Activated naive CD4-positive, alpha-beta T cell treated with anti-CD3 and anti-CD28 coated beads for 36 hours (primary cell): Measurements from ENCODE around the gene SQSTM1. TPM values are rescaled to one million over a fixed set of nuclear protein-coding genes. Genes with fewer than 3 reads are reported as not detected.

Experiments used
- CTCF ChIA-PET: fragments of 350-600 bp; sonication (Branson Sonifier 250); formaldehyde crosslinking; loops from one replicate; lab custom pipeline; 2021; ENCODE audit warnings: antibody characterized with exemption; lab: Charles Lee
- DNase-seq: peaks from one replicate; pipeline ENCODE4 v3.0.0-alpha.2; 2020
- H3K27ac Mint-ChIP-seq: one replicate; pipeline ENCODE4 v1.8.0; 2021; ENCODE audit warnings: mild to moderate bottlenecking, mixed read lengths
- H3K27me3 Mint-ChIP-seq: one replicate; pipeline ENCODE4 v1.8.0; 2021; ENCODE audit warnings: low read depth, mixed read lengths
- H3K36me3 Mint-ChIP-seq: one replicate; pipeline ENCODE4 v1.8.0; 2021; ENCODE audit warnings: low read depth, mixed read lengths
- H3K4me1 Mint-ChIP-seq: one replicate; pipeline ENCODE4 v1.8.0; 2021; ENCODE audit warnings: low read depth, mixed read lengths
- H3K4me3 Mint-ChIP-seq: one replicate; pipeline ENCODE4 v1.8.0; 2021; ENCODE audit warnings: mild to moderate bottlenecking, moderate library complexity, mixed read lengths
- H3K9me3 Mint-ChIP-seq: one replicate; pipeline ENCODE4 v1.8.0; 2021; ENCODE audit warnings: mixed read lengths
- intact Hi-C: fragments of 100-400 bp; cut with micrococcal nuclease; formaldehyde crosslinking; loops from one replicate; pipeline ENCODE4 v1.15.1; 2023
- total RNA-seq, 2 experiments: library from RNA; stranded (reverse); gene quantifications; one replicate each; pipeline ENCODE4 v1.2.3, GENCODE V29; 2021

SQSTM1 gene
- total RNA-seq, 2 experiments from 2014 or later: 109 to 114 TPM

DNA sequence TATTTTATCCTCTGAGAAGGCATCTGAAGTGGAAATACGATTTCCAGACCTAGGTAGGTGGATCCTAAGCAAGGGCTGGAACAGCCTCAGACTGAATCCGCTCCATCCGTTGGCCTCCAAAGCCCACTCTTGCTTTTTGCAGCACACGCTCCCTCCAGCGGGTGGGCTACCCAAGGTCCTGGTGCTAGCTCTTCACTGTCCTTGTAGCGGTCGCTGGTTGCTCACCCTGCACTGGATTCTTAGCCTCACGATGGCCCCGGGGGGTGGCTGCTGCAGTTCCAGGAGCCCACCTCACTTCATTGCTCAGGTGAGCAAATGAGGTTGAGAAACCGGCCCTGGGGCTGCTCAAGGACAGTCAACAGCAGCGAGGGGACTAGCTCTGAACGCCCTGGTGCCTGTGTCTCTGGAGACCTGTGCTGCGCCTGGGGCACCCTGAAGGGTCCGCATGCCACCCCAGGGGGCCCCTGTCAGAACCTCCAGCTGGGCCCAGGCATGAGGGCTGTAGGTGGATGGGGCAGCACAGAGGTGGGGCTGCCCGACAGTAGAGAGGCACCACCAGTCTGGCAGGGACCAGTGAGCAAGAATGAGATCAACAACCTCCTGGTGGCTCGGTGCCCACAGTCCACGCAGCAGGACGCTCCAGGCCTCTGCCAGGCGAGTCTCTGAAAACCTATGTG, 18.4 kb upstream of the SQSTM1 start:
- Mint-ChIP-seq H3K4me3 (no peak overlapping the region), H3K27ac (no peak overlapping the region), H3K27me3 (no peaks in the 10 kb centered on the region), H3K36me3 (peaks cover 6% of the 10 kb centered on the region), H3K9me3 (no peaks in the 10 kb centered on the region), H3K4me1 (peaks cover 35% of the 10 kb centered on the region)
- no peak for DNase-seq
- CTCF ChIA-PET: interaction anchor here (0.5 to 2.2 kb wide), 26 partner anchors 9 to 290 kb away, joined by 3 to 11 read pairs (median 5); partner anchors contain the start of genes LTC4S and SQSTM1
- intact Hi-C loops: loop anchor here (1.0 to 2.0 kb wide), 3 partner anchors 34 to 288 kb away; no protein-coding TSS in a partner anchor

DNA sequence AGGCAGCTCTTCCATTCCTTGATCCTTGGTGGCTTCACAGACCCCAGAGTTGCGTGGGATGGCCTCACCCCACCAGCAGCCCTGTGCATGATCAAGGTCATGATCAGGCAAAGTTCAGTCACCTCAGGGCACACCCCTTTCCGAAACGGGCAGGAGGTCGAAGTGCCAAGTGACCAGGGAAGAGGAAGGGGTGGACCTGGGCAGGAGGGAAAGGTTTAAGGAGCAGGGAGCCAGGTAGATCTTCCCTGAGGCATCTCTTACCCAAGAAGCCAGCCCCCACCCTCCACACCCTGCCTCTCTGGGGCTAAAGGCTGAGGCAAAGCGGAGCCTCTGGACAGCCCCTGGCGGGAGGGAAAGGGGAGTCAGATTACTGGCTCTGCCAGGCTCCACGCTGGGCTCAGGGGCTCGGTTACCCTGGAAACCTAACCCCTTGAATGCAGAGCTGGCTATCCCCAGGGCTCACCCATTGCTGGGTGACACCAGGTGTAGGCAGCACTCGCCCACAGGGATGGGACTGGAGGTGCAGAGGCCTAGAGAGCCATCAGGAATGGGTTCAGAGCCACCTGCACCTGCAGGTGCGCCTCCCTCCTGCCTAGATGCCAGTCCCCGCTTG, 17.6 kb upstream of the SQSTM1 start:
- intact Hi-C loops: loop anchor here (1.0 to 2.0 kb wide), 4 partner anchors 33 to 288 kb away; partner anchors contain the start of gene MRNIP
- CTCF ChIA-PET: interaction anchor here (1.1 to 2.2 kb wide), 9 partner anchors 8 to 289 kb away, joined by 3 to 9 read pairs (median 7); partner anchors contain the start of gene SQSTM1
- H3K27ac Mint-ChIP-seq: no peak overlapping the region
- H3K4me1 Mint-ChIP-seq: peaks cover 36% of the 10 kb centered on the region
- DNase-seq: no peak
- H3K9me3 Mint-ChIP-seq: no peaks in the 10 kb centered on the region
- no peaks in the 10 kb centered on the region for H3K27me3 Mint-ChIP-seq
- H3K4me3 Mint-ChIP-seq: no peak overlapping the region
- peaks cover 6% of the 10 kb centered on the region for H3K36me3 Mint-ChIP-seq

DNA sequence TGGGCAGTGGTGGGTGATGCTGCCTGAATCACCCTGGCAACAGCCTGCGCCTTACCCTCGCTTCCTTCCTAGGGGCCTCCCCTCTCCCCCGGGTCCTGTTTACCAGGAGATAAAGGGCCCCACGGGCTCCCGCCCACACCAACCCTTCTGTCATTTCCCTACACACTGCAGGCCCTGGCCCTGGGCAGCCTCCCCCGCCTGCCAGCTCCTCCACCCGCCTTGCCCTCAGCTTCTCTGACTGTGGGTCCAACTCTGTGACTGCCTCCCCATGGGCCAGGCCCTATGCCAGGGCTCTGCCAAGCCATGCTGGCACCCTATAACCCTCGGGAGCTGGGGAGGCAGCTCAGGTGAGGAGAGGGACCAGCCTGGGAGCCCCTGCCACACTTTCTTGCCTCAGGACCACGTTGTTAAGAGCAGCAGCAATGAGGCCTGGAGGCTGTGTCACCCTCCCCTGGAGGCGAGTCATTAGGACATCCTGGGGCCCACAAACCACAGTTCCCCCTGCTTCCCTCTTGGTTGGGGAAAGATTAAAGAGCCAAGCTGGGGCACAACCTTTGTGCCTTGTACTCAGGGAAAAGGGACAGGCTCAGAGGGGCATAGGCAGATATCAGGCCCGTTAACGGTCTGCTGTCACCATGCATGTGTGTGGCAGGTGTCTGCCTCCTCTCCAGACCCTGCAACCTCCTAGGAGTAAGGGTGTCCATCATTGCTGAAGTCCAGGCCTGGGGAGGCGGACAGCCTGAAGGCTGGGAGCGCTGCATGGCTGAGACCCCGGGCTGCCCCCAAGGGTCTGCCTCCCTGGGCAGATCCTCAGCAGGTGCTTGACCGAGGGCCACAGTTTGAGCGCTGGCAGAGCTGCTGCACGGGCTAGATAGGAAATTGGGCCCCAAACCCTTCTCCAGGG, 16.8 kb upstream of the SQSTM1 start:
- CTCF ChIA-PET: interaction anchor here (0.5 to 1.2 kb wide), 5 partner anchors 17 to 307 kb away, joined by 3 read pairs; partner anchors contain the start of gene SQSTM1
- Mint-ChIP-seq H3K27ac (peak overlapping the region; percentile 61), H3K27me3 (no peaks in the 10 kb centered on the region), H3K36me3 (peaks cover 6% of the 10 kb centered on the region), H3K4me3 (peak overlapping the region; percentile 84), H3K9me3 (no peaks in the 10 kb centered on the region), H3K4me1 (peaks cover 38% of the 10 kb centered on the region)
- peak; percentile 83 for DNase-seq
- intact Hi-C loops: loop anchor here (1.0 to 2.0 kb wide), 2 partner anchors 54 to 287 kb away; partner anchors contain the start of gene MRNIP

DNA sequence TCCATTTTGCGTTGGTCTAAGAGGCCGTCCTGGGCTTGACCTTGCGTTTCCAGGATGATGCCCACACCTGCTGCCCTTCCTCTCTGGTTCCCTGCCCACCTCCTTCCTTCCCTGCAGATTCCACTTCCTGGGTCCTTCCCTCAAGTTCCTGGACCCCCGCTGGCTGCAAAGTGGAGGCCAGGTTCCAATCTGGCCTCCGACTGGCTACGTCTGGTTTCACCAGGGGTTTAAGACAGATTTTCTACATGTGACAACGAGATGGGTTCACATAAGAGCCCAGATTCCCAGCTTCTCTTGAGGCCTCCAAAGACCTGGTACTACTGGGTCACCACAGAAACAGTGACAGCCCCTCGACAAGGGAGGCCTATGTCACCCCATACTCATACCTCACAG, 16.2 kb upstream of the SQSTM1 start:
- Mint-ChIP-seq H3K27ac (peak overlapping the region; percentile 30), H3K36me3 (peaks cover 4% of the 10 kb centered on the region), H3K4me3 (peak overlapping the region; percentile 84), H3K4me1 (peaks cover 38% of the 10 kb centered on the region), H3K27me3 (no peaks in the 10 kb centered on the region), H3K9me3 (no peaks in the 10 kb centered on the region)
- intact Hi-C loops: no loop called here
- CTCF ChIA-PET: interaction anchor here (0.6 to 0.9 kb wide), 3 partner anchors 16 to 306 kb away, joined by 3 read pairs; partner anchors contain the start of gene SQSTM1
- DNase-seq: no peak

DNA sequence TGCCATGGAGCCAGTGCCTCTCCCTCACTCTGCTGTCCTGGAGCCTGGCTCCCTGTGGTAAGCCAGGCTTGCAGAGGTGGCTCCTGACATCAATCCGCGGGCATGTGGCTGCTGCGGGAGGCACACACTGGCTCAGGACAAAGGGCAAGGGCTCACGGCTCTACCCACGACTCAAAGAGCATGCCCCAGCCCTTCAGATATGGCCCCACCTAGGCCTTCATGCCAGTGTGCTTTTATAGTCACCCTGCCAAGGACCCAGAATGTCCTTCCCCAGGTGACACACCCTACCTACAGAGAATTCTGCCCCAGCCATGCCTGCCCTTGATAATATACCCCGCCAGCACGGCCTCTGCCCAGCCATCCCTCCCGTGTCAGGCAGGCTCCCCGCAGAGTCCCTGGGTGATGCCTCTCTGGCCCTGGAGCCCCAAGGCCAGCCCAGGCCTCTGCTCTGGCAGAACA, 15.6 kb upstream of the SQSTM1 start:
- Mint-ChIP-seq H3K4me3 (peak overlapping the region; percentile 84), H3K36me3 (peaks cover 2% of the 10 kb centered on the region), H3K27ac (peak overlapping the region; percentile 47), H3K4me1 (peaks cover 38% of the 10 kb centered on the region), H3K9me3 (no peaks in the 10 kb centered on the region), H3K27me3 (no peaks in the 10 kb centered on the region)
- intact Hi-C loops: no loop called here
- DNase-seq: no peak
- CTCF ChIA-PET: interaction anchor here (0.9 to 1.1 kb wide), 2 partner anchors 15 to 52 kb away, joined by 3 read pairs; partner anchors contain the start of gene SQSTM1

GRCh38 chr5:179805529-179806249, 15.0 kb upstream of the SQSTM1 start:
- Mint-ChIP-seq H3K4me3 (peak overlapping the region; percentile 84), H3K4me1 (peaks cover 38% of the 10 kb centered on the region), H3K27me3 (no peaks in the 10 kb centered on the region), H3K36me3 (peaks cover 2% of the 10 kb centered on the region), H3K27ac (peak overlapping the region; percentile 47), H3K9me3 (no peaks in the 10 kb centered on the region)
- DNase-seq: peak; percentile 65
- intact Hi-C loops: loop anchor here (2.0 kb wide), 1 partner anchor 73 kb away; the partner anchor contains the start of gene MAML1
- CTCF ChIA-PET: interaction anchor here (1.1 kb wide), 1 partner anchor 52 kb away, joined by 3 read pairs; no protein-coding TSS in a partner anchor

GRCh38 chr5:179806250-179807048, 14.3 kb upstream of the SQSTM1 start, which contains the start of gene MGAT4B:
Gene MGAT4B (minus strand): TSS chr5:179806866. CDS start chr5:179806583, 283 bp downstream.
- peak; percentile 62 for DNase-seq
- no peaks in the 10 kb centered on the region for H3K9me3 Mint-ChIP-seq
- peaks cover 2% of the 10 kb centered on the region for H3K36me3 Mint-ChIP-seq
- intact Hi-C loops: loop anchor here (1.0 to 2.0 kb wide), 3 partner anchors 15 to 284 kb away; partner anchors contain the start of gene MAML1
- CTCF ChIA-PET: no interaction called here
- H3K27ac Mint-ChIP-seq: no peak within 1 kb of the TSS
- H3K27me3 Mint-ChIP-seq: no peaks in the 10 kb centered on the region
- H3K4me3 Mint-ChIP-seq: peak within 1 kb of the TSS; percentile 84
- H3K4me1 Mint-ChIP-seq: peaks cover 38% of the 10 kb centered on the region

DNA sequence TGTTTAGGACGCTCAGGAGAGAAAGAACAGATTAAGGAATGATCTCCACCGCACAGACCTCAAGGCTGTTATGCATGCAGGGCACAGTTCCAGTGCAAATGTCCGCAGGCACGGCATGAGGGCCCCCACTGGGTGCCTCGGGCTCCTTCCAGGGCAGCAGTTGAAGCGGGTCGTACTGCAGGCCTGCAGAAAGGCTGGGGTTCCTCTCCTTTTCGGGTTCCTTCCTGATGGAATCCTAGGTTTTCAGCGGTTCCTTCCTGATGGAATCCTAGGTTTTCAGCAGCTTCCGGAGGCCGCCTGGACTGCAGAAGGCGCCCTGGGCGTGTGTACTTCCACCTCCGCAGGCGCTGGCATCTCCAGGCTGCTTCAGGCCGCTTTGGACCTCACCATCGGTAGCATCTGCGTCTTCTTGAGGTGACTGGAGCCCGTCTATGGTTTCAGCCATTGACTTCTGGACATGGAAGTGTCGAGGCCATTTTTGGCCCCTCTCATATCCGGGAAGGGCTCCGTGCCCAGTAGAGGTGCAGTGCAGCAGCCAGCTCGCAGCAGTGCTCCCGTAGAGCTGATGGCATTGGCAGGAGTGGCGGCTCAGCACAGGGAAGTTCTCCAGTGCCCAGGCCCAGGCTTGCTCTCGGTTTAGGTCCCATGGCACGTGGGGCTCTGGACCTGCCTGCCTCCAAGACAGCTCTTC, 8.4 kb upstream of the SQSTM1 start:
- CTCF ChIA-PET: no interaction called here
- peaks cover 3% of the 10 kb centered on the region for H3K4me1 Mint-ChIP-seq
- no peak overlapping the region for H3K4me3 Mint-ChIP-seq
- no peak overlapping the region for H3K27ac Mint-ChIP-seq
- no peaks in the 10 kb centered on the region for H3K27me3 Mint-ChIP-seq
- peaks cover 5% of the 10 kb centered on the region for H3K36me3 Mint-ChIP-seq
- no peaks in the 10 kb centered on the region for H3K9me3 Mint-ChIP-seq
- DNase-seq: no peak
- intact Hi-C loops: no loop called here

- Mint-ChIP-seq H3K9me3 (no peaks in the 10 kb centered on the region), H3K27ac (no peak overlapping the region), H3K36me3 (peaks cover 5% of the 10 kb centered on the region), H3K4me3 (no peak overlapping the region), H3K27me3 (peaks cover 2% of the 10 kb centered on the region), H3K4me1 (peaks cover 8% of the 10 kb centered on the region)
- no peak for DNase-seq
- intact Hi-C loops: no loop called here
- CTCF ChIA-PET: no interaction called here
Measured at GRCh38 chr5:179812997-179813607, 7.6 kb upstream of the SQSTM1 start.

DNA sequence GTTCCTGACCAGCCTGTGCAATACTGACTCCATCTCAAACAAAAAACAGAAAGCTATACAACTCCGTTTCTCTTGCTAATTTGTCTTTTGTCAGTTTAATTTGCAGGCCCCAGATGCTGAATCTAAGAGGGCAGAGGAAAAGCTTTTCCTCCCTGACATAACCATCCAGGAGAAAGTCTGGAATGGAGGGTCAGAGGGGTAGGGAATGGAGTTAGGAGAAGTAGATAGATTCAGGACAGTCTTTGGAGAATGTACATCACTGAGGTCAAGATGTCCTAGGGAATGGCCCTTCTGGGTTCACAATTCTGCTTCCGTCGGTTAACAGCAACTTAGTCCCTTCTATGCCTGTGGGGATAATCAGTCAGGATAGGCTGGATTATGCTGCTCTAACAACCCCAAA, 6.6 kb upstream of the SQSTM1 start:
- CTCF ChIA-PET: no interaction called here
- Mint-ChIP-seq H3K27ac (no peak overlapping the region), H3K4me1 (peaks cover 13% of the 10 kb centered on the region), H3K4me3 (no peak overlapping the region), H3K9me3 (no peaks in the 10 kb centered on the region), H3K36me3 (peaks cover 5% of the 10 kb centered on the region), H3K27me3 (peaks cover 4% of the 10 kb centered on the region)
- no peak for DNase-seq
- intact Hi-C loops: no loop called here
